Measurements from ENCODE around the gene USP49.
"Not testable (repeated sequence)": the region's sequence is repeated elsewhere in the genome, so short reads cannot be mapped to it uniquely, and the experiment has no call there.

The USP49 gene

DNA sequence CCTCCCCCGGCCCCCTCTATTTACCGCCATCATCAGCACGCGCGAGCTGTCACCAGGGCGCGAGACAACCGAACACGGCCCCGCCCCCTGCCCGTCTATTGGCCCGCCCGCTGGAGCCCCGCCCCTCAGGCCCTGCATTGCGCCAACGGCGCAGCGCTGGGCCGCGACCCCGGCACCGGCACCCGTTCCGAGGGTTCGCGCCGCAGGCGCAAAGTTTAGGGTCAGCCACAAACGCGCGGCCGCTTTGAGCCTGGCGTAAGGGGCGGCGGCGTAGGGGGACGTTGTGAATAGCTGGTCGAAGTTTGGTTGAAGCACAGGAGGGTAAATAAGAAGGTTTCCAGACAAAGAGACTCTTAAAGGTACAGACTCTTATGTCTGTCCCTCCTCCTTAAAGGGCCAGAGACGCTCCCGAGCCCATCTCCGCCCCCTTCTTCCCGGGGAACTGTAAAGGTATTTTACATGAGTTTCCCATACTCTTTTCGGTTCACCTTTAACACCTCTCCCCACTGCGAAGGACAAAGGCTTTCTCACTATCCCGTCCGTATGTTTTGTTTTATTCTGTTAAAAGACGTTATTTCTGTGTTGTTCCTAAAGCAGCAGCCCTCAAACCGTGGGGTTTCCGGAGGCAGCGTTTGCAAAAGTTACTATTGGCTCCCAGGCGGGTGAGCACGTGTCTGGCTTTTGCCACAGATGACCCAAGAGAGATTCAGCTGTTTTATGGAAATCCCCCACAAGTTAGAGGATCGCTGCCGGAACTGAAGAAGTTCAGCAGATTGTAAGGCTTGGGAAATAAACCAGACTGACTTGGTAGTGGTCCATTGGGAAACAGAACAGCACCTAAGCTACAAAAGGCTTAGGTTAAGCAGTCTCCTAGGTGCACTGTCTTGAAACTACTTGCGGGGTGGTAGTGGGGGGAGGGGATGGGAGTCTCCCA lies at the start of gene USP49:
USP49 (minus strand) TSS at position 76 of the 934 bp plus-strand sequence. CDS start 88,392 bp downstream, outside the sequence.
- DNase-seq = peak; percentile 87

DNA sequence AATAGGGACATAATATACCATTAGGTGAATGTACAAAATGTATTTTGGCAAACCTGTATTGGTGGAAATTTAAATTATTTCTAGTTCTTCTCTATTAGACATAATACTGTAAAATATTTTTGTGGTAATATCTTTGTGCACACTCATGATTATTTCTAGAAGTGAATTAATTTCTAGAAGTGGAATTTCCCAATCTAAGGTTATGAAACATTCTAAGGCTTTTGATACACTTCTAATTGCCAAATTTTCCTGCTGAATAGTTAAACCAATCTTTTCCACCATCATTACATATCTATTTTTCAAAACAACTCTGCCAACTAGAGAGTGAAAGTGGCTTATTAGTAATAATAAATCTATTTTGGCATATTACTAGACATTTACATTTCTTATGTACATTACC lies 48.3 kb upstream of the USP49 start:
- no peak for DNase-seq

DNA sequence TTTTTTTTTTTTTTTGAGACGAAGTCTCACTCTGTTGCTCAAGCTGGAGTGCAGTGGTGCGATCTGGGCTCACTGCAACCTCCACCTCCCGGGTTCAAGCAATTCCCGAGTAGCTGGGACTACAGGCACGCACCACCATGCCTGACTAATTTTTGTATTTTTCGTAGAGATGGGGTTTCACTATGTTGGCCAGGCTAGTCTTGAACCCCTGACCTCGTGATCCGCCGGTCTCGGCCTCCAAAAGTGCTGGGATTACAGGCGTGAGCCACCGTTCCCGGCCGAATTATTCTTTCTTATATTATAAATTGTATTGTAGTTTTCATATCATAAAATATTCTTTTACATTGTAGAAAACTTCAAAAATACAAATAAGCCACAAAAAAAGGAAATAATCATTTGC lies 47.7 kb upstream of the USP49 start:
- DNase-seq = not testable (repeated sequence)

DNA sequence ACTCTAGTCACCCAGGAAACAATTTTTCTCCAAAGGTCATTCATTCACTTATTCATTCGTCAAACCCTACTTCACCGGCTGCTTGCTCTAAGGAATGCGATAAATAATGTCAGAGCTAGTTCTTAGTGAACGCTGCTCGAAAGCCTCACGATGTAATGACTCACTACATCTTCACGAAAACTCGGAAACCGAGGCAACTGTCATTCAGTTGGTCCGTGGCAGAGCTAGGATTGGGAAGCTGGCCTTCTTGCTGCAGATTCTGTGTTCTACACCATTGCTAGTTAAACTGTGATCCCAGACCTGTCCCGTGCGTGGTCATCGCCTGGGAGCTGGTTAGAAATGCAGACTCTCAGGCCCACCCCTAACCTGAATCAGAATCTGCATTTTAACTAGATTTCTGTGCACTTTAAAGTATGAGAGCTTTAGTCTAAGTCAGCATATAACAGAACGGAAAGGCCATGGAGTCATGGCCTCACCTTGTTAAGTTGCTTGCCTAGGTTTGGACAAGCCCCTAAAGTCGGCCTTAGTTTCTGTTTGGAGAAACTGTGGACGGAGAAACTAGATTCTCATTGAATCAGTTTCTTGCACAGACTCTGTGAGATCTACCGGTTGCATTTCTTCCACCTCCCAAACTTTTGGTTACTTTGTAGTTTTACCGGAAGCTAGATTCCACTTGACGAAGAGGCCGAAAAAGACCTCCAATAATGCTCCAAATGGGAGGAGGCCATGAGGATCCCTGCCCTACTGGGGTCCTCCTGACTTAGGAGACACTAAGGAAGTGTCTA lies 47.1 kb upstream of the USP49 start:
- no peak for DNase-seq

DNA sequence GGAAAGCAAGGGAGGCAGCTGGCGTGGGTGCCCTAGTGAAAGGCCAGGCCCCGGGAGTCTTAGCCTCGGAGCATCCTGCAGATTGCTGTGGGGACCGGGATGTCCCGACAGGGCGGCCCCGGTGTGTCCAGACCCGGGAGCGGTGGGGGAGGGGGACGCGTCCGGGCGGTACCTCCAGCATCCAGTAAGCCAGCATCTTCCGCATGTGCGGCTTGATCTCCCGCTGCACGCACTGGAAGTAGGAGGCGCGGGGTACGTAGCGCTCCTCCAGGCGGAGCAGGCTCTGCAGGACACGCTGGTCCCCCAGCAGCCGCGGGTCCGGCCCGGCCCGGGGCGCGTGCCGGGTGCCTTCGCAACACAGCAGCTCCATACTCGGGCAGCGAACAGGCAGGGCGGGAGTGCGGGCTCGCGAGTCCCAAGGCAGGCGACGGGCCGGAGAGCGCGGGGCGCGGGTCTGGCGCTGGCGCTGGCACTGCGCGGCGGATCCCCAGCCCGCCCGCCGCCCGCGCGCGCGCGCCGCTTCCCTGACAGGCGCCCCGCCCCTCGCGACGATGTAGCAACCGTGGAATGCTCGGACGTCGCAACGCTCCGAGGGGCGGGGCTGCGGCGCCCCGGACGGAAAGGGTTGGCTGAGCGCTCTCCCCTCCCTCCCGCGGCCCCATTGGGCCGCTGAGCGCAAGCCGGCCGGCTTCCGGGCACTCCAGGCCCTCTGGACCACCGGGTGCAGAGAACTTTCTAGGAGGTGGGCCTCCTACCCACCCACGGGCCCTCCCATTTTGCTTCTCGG lies 46.3 kb upstream of the USP49 start, which contains the start of gene CCND3:
CCND3 (minus strand) TSS at position 529 of the 787 bp plus-strand sequence; CDS start at position 370, 159 bp downstream.
- peak; percentile 83 for DNase-seq

DNA sequence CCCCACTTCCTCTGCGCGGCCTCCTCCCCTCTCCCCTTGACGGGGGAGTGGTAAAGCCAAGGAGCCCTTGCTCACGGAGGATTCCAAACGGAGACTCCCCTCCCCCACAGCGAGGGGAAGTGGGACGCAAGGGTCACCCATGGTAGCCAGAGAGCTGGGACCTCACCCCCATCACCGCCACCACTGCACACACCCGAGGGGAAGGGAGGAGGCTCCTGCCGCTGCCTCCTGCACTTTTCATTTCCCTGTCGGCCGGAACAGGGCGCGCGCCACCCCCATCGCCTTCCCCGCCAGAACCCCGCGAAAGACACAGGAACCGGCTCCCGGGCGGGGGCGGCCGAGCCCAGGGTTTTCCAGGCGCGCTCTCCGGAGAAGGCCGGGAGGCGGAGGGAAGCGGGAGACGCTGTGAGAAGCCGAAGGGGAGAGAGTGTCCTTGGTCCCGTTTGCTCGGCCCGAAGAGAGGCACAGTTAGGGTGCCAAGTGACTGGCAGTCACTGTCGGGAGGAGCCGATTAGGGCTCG lies 45.6 kb upstream of the USP49 start:
- DNase-seq = peak; percentile 62

DNA sequence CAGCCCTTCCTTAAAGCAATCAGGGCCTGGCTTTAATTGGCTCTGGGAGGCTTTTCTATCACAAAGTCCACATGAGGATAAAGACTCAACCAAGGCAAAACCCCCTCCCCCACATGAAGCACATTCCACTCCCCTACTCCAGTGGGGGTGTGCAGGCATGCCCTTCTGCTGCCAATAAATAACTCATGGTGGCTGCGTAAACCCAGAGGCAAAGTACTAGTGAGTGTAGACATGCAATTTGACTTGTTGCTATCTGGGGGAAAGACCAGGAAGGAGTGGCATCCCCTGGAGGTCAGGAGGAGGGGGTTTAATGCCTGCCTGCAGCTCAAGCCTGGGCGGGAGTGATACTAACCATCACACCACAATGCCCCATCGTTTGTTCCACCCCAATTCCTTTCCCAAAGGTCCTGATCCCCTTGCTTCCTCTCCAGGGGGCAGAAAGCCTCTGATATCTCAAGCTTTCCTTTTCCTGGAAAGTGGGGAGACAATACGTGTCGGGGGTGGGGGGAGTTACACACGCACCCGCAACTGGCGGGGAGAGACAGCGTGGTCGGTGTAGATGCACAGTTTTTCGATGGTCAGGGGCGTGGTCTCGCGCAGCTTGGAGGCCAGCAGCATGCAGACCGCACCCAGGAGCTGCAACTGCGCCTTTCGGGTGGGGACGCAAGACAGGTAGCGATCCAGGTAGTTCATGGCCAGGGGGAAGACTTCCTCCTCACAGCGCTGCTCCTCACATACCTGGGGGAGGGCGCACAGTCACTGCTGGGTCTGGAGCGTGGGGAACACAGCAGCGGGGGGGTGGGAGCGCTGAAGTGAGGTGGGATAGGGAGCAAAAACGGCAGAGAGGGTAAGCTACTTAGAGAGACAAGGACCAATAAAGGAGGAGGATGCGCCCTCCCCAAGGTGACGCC lies 44.9 kb upstream of the USP49 start:
- no peak for DNase-seq

DNA sequence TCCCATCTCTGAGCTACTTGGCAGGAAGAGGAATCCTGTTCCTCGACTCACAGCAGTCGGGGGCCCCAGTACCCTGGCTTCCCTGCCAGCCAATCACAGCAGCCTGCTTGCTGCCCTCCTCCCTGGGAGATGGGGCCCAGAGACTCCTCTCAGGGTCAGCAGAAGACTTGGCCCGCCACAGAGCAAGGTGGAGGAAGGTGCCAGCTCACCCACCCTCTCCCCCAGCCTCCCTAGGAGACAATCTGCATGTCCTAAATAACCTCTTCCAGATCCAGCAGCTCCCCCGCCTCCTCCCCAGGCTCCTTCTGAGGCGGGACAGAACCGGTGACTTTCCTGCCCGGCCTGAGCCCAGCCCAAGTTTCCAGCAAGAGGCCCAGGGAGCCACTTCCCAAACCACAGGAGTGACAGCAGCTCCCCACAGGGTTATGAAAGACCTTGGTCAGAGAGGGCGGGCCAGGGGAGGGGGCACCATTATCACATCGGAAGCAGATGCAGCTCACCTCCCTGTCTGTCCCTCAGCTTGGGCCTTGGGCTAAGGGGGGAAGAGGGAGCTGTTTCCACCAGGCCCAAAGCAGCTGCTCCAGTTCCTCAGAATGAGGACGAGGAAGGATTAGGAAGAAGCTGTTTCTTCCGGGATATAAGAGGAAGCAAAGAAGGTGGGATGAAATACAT lies 44.1 kb upstream of the USP49 start:
- DNase-seq = no peak

DNA sequence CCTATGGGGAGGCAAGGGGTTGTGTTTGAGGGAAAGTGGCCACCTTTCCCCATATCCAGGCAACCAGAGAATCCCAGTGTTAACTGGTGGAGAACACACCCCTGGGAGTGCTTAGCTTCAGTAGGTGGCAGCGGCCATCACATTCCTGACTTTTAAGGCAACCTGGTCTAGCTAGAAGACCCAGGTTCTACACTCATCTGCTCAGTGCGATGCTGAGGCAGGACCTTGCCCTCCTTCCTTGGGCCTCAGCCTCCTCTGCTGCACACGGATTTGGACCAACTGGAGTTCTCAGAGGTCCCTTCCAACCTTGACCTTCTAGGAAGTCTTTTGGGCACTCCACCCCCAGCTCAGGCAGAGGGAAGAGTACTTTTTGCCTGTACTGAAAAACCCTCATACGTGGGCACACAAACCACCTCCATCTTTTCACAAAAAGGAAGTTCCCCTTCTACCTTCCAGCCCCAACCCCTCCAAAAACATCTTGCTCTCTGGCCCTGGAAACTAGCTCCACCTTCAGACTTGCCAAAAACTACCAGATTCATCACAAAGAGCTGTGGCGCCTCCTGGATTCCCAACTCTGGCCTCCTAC lies 43.5 kb upstream of the USP49 start:
- no peak for DNase-seq

DNA sequence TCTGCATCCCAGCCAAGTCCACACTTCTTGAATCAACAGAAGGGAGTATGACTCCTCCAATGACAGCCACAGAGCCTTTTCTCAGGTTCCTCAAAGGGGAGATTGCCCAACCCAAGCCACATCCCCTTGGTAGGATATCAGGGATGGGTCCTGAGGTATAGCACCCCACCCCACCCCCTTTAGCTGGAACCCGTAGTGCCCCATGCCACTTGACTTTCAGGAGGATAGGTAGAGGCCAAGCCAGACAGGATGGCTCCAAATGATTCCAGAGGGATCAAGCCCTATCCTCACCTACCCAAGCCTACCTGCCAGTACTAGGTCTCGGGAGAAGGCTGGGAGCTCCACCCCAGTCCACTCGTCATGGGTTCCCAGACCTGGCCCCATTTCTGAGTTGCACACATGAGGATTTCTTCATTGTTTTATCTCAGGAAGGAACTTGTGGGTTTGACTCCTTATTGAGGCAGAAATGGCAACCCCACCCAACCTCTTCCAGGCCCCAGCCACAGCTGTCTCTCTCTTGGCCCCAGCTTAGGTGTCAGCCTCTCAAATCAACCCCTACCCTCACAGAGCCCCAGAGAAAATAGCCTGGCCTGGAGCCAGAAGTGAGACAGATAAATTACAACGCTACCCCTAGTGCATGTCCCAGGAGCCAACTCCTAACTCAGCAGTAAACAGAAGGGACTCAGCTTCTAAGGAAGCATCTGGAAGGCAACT lies 42.8 kb upstream of the USP49 start:
- DNase-seq = peak; percentile 71

DNA sequence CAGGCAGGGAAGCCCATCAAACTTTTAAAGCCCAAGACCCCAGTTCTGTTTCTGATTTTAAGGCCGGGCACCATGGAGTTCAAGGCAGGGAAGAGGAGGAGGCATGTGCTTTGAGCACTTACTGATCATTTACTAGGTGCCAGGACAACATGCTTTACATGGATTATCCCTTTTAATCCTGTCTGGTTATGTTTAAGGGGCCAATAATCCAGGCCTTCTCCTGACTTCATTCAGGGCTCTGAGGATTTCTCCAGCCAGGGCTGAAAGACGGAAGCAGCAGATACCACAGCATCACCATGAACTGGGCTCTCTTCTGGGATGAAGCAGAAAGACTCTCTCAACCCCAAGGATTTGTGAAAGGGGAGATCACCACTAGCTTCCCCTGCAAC lies 42.3 kb upstream of the USP49 start:
- DNase-seq = no peak

DNA sequence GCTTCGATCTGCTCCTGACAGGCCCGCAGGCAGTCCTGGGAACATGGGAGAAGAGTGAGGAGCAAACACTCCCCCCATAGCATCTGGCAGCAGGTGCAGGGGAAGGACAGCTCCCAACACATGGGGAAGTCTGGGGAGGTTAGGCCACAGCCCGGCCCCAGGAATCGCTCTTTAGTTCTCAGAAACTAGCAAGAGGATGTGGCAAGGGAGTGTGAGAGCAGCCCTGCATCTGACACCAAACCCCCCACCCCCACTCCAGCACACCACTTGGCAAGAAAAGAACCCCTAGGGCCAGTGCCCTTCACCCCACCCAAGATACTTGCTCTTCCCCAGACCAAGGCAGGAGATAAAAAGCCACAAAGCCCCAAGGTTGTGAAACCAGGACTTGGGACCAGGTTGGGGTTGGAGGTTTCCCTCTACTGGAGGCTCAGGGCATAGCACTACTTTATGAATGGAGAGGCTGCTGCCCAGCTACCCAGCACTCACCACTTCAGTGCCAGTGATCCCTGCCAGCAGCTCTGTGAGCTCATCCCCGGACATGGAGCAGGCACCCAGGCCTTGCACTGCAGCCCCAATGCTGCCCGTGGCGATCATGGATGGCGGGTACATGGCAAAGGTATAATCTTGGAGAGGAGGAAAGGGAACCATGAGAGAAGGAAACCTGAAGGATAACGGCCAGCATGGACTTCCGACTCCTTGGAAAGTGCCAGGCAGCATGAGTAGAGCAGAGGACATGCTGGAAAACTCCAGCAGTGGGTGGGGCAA lies 41.1 kb upstream of the USP49 start:
- DNase-seq = peak; percentile 86

DNA sequence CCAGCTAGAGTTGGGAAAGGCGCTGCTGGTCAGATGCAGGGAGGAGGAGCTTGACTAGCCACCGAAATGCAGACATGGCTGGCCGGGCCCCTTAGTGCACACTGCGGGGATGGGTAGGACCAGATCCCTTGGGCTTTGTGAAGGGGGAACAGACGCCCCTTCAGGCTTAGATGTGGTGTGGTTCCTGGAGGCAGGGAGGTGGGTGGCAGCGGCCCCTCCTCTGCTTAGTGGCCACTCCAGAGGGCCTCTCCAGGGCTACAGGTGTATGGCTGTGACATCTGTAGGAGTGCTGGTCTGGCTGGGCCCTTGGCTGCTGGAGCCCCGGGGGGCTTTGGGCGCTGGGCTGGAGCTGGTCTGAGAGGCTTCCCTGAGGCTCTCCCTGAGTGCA lies 40.5 kb upstream of the USP49 start:
- no peak for DNase-seq

DNA sequence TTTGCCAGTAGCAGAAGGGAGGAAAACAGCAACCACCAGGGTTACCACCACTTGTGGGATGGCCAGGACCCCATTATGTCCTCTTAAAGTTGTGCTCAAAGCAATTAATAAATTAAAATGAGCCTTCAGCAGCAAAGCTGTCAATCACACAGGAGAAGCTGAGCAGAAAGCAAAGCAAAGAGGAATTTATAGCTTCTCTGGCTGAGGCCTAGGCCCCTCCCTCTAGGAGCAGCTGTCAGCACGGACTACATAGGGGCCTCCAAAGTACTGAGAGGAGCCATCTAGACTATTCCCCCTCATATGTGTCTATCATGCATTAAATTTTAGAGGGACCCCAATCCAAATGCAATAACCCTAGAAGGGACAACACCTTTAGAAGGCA lies 40.0 kb upstream of the USP49 start:
- no peak for DNase-seq

DNA sequence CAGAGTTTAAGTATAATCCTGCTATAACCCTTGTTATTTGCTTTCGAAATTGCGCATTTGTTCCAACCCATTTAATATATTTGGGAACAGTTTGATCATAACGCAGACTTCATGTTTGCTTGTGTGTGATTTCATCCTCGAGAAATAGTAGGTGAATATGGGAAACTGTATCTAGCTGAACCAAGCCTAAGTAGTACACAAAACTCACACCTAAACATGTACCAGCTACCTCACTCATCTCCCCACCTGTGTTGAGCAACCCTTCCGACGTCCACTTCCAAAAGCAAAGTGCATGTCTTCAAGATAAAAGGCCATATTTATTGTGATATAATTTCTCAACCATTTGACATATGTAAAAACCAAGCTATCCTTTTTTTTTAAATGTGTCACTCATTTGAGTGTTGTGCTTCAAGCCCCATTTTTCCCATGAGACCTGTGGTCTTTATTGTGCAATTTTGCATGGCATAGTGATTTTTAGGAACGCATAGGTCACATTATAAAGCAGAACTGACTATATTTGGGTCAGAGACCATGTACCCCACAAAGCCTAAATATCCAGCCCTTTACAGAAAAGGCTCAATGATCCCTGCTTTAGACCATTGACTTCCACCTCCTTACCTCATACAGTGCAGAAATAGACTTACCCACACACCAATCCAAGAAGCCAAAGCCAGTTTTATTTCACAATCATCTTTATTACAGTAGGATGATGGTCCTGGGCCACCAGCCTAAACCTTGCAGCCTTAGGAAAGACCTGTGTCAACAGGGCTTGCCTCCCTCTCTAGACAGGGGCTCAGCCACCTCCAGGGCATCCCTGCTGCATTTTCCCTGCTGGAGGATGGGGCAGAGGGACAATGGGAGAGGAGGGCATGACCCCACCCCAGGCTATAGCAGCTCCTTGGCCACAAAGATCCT lies 39.4 kb upstream of the USP49 start:
- no peak for DNase-seq

DNA sequence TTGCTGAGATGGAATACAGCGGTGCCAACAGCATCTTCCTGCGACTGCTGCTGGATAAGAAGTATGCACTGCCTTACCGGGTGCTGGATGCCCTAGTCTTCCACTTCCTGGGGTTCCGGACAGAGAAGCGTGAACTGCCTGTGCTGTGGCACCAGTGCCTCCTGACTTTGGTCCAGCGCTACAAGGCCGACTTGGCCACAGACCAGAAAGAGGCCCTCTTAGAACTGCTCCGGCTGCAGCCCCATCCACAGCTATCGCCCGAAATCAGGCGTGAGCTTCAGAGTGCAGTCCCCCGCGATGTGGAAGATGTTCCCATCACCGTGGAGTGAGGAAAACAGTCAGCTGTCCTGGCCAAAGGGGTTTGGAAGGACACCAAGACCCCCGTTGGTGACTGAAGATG lies 37.2 kb upstream of the USP49 start:
- DNase-seq = no peak

DNA sequence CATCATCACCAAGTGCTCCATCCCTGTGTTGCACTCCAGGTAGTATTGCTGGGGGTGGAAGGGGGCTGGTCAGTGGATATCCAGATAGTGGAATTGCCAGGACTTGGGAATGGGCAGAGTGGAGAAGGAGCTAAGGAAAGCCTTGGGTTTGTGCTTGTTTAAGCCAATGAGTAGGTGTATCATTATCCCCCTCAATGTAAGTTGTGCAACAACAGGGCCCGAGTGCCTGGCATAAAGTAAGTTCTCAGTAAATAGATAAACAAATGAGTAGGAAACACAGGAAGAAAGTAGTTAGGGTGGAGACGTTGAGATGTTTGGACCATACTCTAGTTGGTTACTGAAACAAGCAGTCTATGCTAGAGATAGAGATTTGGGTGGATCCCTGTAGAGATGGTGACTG lies 36.6 kb upstream of the USP49 start:
- DNase-seq = no peak

DNA sequence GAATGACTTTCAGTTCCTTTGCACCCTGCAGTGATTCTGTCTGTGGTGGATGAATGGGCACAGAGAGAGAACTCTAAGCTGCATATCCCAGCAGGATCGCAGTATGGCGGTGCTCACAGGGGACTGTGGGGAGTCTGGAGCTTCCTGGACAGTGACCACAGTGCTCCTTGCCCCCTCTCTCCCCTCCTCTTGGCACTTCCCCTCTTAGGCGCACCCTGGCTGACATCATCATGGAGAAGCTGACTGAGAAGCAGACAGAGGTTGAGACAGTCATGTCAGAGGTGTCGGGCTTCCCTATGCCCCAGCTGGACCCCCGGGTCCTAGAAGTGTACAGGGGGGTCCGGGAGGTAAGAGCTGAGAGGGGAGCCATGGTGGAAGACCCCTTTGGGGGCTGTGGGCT lies 34.7 kb upstream of the USP49 start:
- no peak for DNase-seq
